ENCODE measurements around the gene CRYBB1. TPM values are rescaled to one million over a fixed set of nuclear protein-coding genes. Genes with fewer than 3 reads are reported as not detected.

The CRYBB1 gene
- total and polyA plus RNA-seq, 2 donors (not counting 3 experiments of a cell fraction or from before 2014, with no cell fraction given) = not detected

DNA sequence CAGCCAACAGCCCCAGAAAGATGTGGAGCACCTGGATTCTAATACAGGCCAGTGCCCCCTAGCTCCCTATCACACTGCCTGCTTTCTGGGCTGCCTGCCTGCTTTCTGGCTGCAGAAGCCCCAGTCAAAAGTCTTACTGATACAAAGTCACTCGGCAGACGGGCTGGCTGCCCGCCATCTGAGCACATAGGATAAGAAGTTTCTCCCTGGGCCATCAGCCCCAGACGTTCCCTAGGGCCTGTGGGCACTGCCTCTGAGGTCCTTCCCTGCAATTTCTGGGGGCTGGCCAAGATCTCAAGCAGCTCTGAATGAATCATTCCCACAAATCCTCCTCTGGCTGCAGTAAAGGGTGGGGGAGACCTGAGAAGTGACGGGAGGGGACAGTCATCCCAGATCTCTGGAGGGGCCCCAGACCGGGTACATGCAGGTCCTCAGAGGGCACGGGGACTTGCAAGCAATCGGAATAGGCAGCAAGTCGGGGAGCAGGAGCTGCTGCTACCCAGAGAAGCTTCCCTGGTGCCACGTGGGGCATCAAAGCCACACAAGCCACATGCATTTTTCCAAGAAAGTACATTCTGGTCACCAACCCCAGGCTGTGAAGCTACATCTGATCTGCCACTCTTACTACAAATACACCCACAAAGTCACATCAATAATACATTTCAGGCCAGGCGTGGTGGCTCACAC lies 32.6 kb downstream of the CRYBB1 start:
- dilution Hi-C loops (cut with MboI; ENCODE audit: extremely low pct_ligation_motif_present, low sequenced_read_pairs) (no loop called here), intact Hi-C loops (cut with micrococcal nuclease) (no loop called here)
- TF ChIP-seq, protein P1, sequence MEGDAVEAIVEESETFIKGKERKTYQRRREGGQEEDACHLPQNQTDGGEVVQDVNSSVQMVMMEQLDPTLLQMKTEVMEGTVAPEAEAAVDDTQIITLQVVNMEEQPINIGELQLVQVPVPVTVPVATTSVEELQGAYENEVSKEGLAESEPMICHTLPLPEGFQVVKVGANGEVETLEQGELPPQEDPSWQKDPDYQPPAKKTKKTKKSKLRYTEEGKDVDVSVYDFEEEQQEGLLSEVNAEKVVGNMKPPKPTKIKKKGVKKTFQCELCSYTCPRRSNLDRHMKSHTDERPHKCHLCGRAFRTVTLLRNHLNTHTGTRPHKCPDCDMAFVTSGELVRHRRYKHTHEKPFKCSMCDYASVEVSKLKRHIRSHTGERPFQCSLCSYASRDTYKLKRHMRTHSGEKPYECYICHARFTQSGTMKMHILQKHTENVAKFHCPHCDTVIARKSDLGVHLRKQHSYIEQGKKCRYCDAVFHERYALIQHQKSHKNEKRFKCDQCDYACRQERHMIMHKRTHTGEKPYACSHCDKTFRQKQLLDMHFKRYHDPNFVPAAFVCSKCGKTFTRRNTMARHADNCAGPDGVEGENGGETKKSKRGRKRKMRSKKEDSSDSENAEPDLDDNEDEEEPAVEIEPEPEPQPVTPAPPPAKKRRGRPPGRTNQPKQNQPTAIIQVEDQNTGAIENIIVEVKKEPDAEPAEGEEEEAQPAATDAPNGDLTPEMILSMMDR (IDR thresholded peaks at IDR 0.05; ENCODE audit: extremely low read depth in 1 of 2, insufficient read depth in 1 of 2, low read depth in 1 of 2, low read length in 2 of 2) = peak in 1 of 2 donors; percentile 6
- TF ChIP-seq POLR2AphosphoS5 (IDR thresholded peaks at IDR 0.05; ENCODE audit: insufficient read depth, low read depth, low read length) (no peak), JUN (IDR thresholded peaks at IDR 0.05; ENCODE audit: borderline replicate concordance, insufficient read depth, insufficient read length, low read depth) (no peak), FOS (IDR thresholded peaks at IDR 0.05; ENCODE audit: borderline replicate concordance, insufficient read depth, low read length) (peak; percentile 39)
- ChIA-PET POLR2A (interaction anchor here (0.6 kb wide), 1 partner anchor 15 kb away, joined by 3 read pairs; no protein-coding TSS in a partner anchor), CTCF (interaction anchor here (0.8 to 1.7 kb wide), 6 partner anchors 9 to 82 kb away, joined by 3 to 6 read pairs (median 4); no protein-coding TSS in a partner anchor)
- Histone ChIP-seq H3K27me3 (ENCODE audit: control insufficient read depth in 2 of 2, insufficient read depth in 2 of 2, low read length in 2 of 2) (no peaks in the 10 kb centered on the region), H2AFZ (ENCODE audit: low read depth, low read length) (no peak overlapping the region), H3K4me3 (replicated peaks in 1 of 3; ENCODE audit: insufficient read depth in 1 of 3, low read depth in 1 of 3, low read length in 3 of 3) (no peak overlapping the region), H3K4me1 (ENCODE audit: control insufficient read depth, extremely low read depth, insufficient read depth, low read length) (peaks cover 36% of the 10 kb centered on the region), H3K36me3 (ENCODE audit: control insufficient read depth in 2 of 2, extremely low read depth in 1 of 2, insufficient read depth in 2 of 2, low read length in 2 of 2) (peaks cover 0 to 4% of the 10 kb centered on the region in 2 experiments), H4K20me1 (replicated peaks; ENCODE audit: control insufficient read depth, extremely low read depth, insufficient read depth, low read length) (peaks cover 2% of the 10 kb centered on the region), H3K9me3 (replicated peaks; ENCODE audit: control insufficient read depth, insufficient read depth, low read length) (no peaks in the 10 kb centered on the region), H3K27ac (ENCODE audit: insufficient read depth, low read depth, low read length) (peak overlapping the region; percentile 10), H3K9me1 (replicated peaks; ENCODE audit: control insufficient read depth, extremely low read depth, insufficient read depth, low read length) (no peaks in the 10 kb centered on the region), H3K4me2 (ENCODE audit: insufficient read depth, low read length) (peak overlapping the region; percentile 26), H3K79me2 (ENCODE audit: control insufficient read depth, insufficient read depth, low read length) (peaks cover 38% of the 10 kb centered on the region), H3K9ac (replicated peaks; ENCODE audit: extremely low read depth, insufficient read depth, low read length) (no peak overlapping the region)
- peak; percentile 80 for DNase-seq (ENCODE audit: low read depth, low spot score)
- no TSS peak for BruUV-seq (replicated peaks)
- peak; percentile 61 for FAIRE-seq

Data from endothelial cell of umbilical vein (primary cell).